ENCODE measurements around the gene THSD8.
A peak's percentile ranks its signal among the peaks of the same experiment; 100 is the strongest.

THSD8 gene

GRCh38 chr19:12779162-12779993 lies 22.5 kb upstream of the THSD8 start:
- DNase-seq (ENCODE audit: low read depth) = no peak

DNA sequence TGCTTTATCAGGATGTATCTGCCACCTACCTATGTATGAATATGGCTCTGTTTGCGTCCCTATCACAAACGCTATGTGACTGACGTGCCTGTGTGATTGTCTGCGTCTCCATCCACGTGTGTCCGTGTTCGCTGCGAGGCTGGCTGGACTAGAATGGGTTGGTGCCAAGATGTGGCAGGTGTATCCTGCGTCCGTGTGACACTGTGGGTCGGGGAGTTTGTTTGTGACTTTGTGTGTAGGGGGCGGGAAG lies 19.8 kb upstream of the THSD8 start:
- DNase-seq (ENCODE audit: low read depth) = no peak

DNA sequence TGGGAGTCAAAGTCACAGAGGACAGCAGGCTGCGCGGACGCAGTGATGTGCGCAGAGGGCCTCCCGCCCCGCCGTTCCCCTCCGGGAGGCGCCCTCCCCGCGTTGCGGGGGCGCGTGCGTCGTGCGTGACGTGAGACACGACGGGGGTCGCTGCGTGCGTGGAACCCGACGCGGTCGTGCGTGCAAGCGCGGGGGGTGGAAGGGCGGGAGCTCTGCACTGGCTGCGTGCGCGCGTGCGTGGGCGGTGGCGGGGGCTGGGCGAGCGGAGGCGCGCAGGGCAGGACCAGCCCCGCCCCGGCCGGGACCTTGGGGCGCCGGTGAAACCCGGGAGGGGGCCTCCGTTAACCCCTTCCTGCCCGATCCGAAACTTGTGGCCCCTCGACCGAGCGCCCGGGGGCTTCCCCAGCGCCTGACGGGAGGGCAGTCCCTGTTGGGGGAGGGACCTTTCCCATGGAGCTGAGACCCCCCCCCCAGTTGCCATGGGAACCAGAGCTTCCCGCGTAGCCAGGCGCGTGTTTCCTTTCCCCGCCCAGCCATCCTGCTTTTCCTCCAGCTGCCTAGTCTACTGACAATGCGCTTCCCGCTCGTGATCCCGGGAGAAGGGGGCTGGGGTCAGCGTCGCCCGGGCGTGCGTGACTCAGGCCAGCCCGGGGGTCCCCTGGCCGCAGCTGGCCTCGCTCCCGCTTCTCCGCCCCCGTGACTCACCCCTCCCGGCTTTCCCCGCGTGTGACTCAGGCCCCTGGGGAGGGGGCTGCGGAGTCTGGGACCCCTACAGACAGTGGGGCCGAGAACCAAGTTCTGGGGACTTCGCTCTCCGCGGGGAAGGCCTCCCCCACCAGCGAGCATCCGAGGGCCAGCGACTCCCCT lies 19.2 kb upstream of the THSD8 start:
- DNase-seq (ENCODE audit: low read depth) = no peak

DNA sequence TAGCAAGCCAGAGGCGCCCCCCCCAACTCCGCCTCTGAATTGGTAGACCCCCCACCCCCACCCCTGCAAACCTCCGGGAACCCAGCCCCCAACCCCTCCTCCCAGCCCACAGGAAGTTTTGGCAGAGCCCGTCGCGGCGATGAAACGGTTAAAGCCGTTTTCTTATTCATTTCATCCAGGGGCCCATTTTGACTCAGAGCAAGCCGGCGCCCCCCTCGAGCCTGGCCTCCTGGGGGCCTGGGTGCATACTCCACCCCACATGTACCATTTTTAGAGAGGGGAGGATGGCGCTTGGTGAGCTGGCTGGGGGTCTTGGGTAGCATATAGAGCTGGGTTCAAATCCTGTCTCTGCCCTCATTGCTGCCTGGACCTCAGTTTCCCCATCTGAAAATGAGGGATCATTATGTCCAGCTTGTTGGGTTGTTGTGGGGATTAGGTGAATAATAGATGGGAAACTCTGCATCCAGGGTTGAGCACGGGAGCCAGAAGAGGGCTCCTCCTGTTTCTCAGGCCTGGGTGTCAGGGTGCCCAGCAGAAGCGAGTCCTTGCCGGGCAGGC lies 18.5 kb upstream of the THSD8 start:
- no peak for DNase-seq (ENCODE audit: low read depth)

GRCh38 chr19:12783849-12784393 lies 17.9 kb upstream of the THSD8 start:
- DNase-seq (ENCODE audit: low read depth) = no peak

DNA sequence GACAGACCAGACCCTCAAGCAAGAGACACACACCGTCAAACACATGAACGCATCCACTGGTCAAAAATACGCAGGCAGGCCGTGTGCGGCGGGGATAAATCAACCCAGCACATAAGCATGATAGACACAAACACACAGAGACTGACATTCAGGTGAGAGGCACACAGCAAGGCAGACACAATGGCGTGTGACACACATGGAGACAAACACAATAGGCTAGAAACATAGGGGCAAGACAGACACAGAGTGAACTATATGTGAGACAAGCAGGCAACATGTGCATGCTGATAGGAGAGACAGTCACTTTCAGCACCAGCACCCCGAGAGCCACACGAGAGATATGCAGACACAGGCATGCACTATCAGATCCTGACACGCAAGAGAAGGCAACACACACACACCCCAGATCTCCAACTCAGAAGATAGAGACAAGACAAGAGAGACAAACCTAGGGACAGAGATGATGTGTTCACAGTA lies 17.4 kb upstream of the THSD8 start:
- DNase-seq (ENCODE audit: low read depth) = no peak

DNA sequence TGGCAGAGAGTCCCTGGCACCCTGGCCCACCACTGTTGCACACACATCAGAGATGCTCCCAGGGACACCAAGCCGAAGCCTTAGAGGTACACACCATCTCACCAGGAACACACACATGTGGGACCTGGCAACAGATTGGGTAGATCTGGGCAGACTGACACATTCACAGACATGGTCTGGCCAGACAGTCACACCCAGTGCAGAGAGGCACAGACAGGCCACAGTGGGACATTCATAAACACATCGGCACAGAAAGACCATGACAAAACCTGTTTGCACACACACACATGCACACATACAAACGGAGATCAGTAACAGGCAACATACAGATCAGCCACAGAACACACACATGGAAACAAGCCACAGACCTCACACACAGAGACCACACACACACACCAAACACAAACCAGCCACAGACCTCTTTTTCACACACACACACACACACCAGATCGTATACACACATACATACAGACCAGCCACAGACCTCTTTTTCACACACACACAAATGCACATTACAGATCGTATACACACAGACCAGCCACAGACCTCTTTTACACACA lies 16.9 kb upstream of the THSD8 start:
- no peak for DNase-seq (ENCODE audit: low read depth)

DNA sequence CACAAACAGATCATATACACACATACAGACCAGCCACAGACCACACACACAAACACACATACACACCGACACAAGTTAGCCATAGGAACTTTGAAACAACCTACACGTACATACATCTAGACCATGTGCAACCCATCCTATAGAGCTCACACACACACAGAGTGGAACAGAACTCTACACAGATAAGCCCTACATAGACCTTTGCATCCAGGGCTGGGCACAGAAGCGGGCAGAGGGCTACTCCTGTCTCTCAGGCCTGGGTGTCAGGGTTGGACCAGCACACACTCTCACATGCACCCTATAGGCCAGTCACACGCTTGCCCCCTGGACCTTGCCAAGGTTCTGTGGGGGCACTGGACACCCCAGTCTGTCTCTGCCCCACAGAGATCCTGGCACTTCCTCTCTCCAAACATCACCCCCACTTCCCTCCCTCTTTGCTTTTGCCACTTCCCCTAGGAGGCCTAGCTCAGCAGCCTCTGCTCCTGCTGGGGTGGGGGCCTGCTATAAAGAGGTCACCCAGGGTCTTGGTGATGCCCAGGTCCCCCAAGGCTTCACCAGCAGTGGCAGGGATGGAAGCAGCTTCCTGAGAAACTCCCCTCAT lies 16.3 kb upstream of the THSD8 start:
- no peak for DNase-seq (ENCODE audit: low read depth)

- DNase-seq (ENCODE audit: low read depth) = no peak
Observed at GRCh38 chr19:12786141-12786870, 15.6 kb upstream of the THSD8 start.

GRCh38 chr19:12786952-12787351 lies 14.9 kb upstream of the THSD8 start:
- no peak for DNase-seq (ENCODE audit: low read depth)

- DNase-seq (ENCODE audit: low read depth) = no peak
Observed at GRCh38 chr19:12787458-12787857, 14.4 kb upstream of the THSD8 start.

- no peak for DNase-seq (ENCODE audit: low read depth)
Observed at GRCh38 chr19:12788042-12788681, 13.7 kb upstream of the THSD8 start.

DNA sequence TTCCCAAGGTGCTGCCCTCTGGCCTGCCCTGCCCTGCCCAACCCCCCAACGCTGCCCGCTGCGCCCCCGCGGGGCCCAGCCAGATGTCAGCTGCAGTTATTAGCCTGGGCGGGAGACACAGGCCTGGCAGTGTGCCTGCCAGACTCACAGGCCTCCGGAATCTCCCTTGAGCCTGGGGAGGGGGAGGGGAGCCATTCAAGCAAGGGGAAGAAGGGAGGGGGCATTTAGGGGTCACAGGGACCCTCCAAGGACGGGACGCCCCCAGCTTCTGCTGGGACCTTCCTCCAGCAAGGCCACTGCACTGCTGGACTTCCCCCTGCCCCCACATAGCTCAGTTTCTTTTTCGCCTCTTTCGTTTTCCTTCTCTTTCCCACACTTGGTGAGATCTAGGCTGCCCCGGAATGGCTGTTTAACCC lies 13.2 kb upstream of the THSD8 start:
- DNase-seq (ENCODE audit: low read depth) = peak; percentile 54

DNA sequence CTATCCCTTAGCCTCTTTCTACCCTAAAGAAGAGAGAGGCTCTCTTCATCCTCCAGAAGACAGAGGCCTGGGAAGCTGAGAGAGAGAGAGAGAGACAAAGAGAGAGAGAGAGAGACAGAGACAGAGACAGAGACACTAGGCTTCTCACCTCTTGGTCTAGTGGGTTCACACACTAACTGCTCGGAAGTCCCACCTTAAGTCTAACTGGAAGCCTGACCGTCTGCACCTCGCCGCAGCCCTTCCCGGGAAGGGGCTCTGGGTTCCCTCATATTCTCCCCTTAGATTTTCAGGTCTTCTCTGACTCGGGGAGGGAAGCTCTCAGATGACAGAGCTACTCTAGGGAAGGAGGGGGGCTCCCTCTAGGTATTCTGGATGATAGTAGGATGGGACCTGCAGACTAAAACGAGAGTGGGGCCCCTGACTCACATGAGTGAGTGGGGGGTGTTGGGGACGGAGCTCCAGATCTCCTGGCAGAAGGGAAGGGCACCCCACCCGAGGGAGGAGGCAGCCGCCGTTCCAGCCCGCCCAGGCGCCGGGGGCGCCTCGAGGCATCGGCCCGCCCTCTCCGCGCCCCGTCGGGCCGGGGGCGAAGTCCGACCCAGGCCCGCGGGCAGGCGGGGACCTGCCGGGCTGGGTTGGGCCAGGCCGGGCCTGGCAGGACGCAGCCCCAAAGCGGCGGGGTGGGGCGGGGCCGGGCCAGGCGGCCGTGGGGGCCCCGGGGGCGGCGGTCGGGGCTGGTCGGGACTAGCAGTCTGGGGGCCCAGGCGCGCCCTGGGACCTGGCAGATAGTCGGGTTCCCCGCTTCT lies 12.6 kb upstream of the THSD8 start:
- no peak for DNase-seq (ENCODE audit: low read depth)

GRCh38 chr19:12789904-12790619 lies 11.8 kb upstream of the THSD8 start:
- DNase-seq (ENCODE audit: low read depth) = peak; percentile 91

DNA sequence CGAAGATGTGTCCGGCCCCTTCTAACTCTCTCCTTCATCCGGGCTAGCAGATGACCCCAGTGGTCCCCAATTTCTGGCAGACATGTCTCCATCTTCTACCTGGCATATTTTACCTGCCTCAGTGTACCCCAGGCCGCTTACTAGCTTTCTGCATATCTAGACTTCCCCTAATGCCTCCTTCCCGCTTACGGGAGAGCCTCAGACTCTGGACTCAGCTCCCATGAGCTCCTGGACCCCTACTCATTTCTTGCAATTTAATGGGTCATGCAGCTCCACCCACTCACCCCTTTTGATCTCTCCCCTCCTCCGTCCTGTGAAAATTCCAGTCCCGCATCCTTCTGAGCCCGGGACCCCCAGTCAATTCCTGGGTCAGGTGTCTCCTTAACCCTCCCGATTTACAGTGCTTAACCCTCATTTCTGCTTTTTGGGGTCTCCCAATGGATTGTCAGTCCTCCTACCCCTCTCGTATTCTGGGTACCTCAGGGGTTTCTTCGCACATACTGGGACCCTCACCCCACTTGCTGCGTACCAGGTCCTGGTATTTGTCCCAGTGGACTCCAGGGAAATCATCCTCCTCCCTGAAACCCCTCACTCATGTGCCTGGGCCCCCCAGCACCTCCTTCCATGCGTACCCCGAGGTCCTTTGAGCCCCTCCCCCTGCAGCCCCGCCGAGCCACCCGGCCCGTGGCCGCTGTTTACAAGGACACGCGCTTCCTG lies 11.1 kb upstream of the THSD8 start:
- no peak for DNase-seq (ENCODE audit: low read depth)

- DNase-seq (ENCODE audit: low read depth) = peak; percentile 95
Observed at GRCh38 chr19:12791345-12792050, 10.4 kb upstream of the THSD8 start, which contains the start of gene JUNB. Gene JUNB (plus strand): TSS chr19:12791486. CDS start chr19:12791772, 286 bp downstream.
